Activated CD4-positive, alpha-beta T cell treated with anti-CD3 and anti-CD28 coated beads, Interleukin-2, amount 10 ng/mL, durations not matched to agents 24 days and 14 days (primary cell): ENCODE results near the gene TNFRSF1A. TPM values are rescaled to one million over a fixed set of nuclear protein-coding genes. Genes with fewer than 3 reads are reported as not detected.

Source experiments
- DNase-seq: peaks from one replicate; pipeline ENCODE4 v3.0.0; 2022
- H3K27ac Mint-ChIP-seq: one replicate; pipeline ENCODE4 v1.8.0; 2022; ENCODE audit warnings: mild to moderate bottlenecking, mixed read lengths
- H3K27me3 Mint-ChIP-seq: one replicate; pipeline ENCODE4 v1.8.0; 2022; ENCODE audit warnings: mixed read lengths
- H3K36me3 Mint-ChIP-seq: one replicate; pipeline ENCODE4 v1.8.0; 2022; ENCODE audit warnings: low read depth, mild to moderate bottlenecking, mixed read lengths
- H3K4me1 Mint-ChIP-seq: one replicate; pipeline ENCODE4 v1.8.0; 2021; ENCODE audit warnings: mixed read lengths
- H3K4me3 Mint-ChIP-seq: one replicate; pipeline ENCODE4 v1.8.0; 2022; ENCODE audit warnings: mild to moderate bottlenecking, moderate library complexity, mixed read lengths
- H3K9me3 Mint-ChIP-seq: one replicate; pipeline ENCODE4 v1.8.0; 2021; ENCODE audit warnings: mixed read lengths
- intact Hi-C: fragments of 100-400 bp; cut with micrococcal nuclease; formaldehyde crosslinking; loops from one replicate; pipeline ENCODE4 v1.15.1; 2023
- total RNA-seq: library from RNA; stranded (reverse); gene quantifications from 2 replicates; pipeline ENCODE4 v1.2.3, GENCODE V29; 2022

TNFRSF1A gene
- total RNA-seq, 1 donor from 2014 or later: 52.7 TPM

GRCh38 chr12:6378709-6379472 is 37.0 kb upstream of the TNFRSF1A start:
- Mint-ChIP-seq H3K4me1 (peaks cover 19% of the 10 kb centered on the region), H3K27me3 (peaks cover 28% of the 10 kb centered on the region), H3K27ac (no peak overlapping the region), H3K9me3 (no peaks in the 10 kb centered on the region), H3K4me3 (no peak overlapping the region), H3K36me3 (no peaks in the 10 kb centered on the region)
- intact Hi-C loops: no loop called here
- DNase-seq: no peak

- intact Hi-C loops: no loop called here
- H3K27me3 Mint-ChIP-seq: peaks cover 23% of the 10 kb centered on the region
- H3K36me3 Mint-ChIP-seq: no peaks in the 10 kb centered on the region
- H3K4me1 Mint-ChIP-seq: peaks cover 23% of the 10 kb centered on the region
- H3K4me3 Mint-ChIP-seq: no peak overlapping the region
- no peak overlapping the region for H3K27ac Mint-ChIP-seq
- H3K9me3 Mint-ChIP-seq: no peaks in the 10 kb centered on the region
- no peak for DNase-seq
Measured at GRCh38 chr12:6377667-6377994, 35.8 kb upstream of the TNFRSF1A start.

- no peaks in the 10 kb centered on the region for H3K9me3 Mint-ChIP-seq
- DNase-seq: peak; percentile 68
- intact Hi-C loops: no loop called here
- H3K27me3 Mint-ChIP-seq: peaks cover 20% of the 10 kb centered on the region
- H3K4me3 Mint-ChIP-seq: peak overlapping the region; percentile 16
- no peaks in the 10 kb centered on the region for H3K36me3 Mint-ChIP-seq
- H3K27ac Mint-ChIP-seq: no peak overlapping the region
- peaks cover 29% of the 10 kb centered on the region for H3K4me1 Mint-ChIP-seq
Measured at GRCh38 chr12:6376870-6377666, 35.2 kb upstream of the TNFRSF1A start.

- H3K4me3 Mint-ChIP-seq: peak overlapping the region; percentile 16
- intact Hi-C loops: no loop called here
Measured at GRCh38 chr12:6376079-6376869, 34.4 kb upstream of the TNFRSF1A start.

GRCh38 chr12:6375269-6376078 is 33.6 kb upstream of the TNFRSF1A start, which contains the start of gene SCNN1A:
TSS of gene SCNN1A (minus strand) at chr12:6375563. CDS start at chr12:6374783, 780 bp downstream.
- Mint-ChIP-seq H3K4me3 (peak within 1 kb of the TSS; percentile 16), H3K9me3 (no peaks in the 10 kb centered on the region), H3K4me1 (peaks cover 32% of the 10 kb centered on the region), H3K36me3 (no peaks in the 10 kb centered on the region), H3K27me3 (peaks cover 7% of the 10 kb centered on the region), H3K27ac (peak within 1 kb of the TSS; percentile 68)
- intact Hi-C loops: no loop called here
- DNase-seq: no peak

More at GRCh38 chr12:6376079-6376869, 34.4 kb upstream of the TNFRSF1A start:
- Mint-ChIP-seq H3K27ac (peak overlapping the region; percentile 60), H3K36me3 (no peaks in the 10 kb centered on the region), H3K27me3 (peaks cover 12% of the 10 kb centered on the region), H3K9me3 (no peaks in the 10 kb centered on the region), H3K4me1 (peaks cover 29% of the 10 kb centered on the region)
- no peak for DNase-seq

- no peak for DNase-seq
- no peak overlapping the region for H3K4me3 Mint-ChIP-seq
- peaks cover 32% of the 10 kb centered on the region for H3K4me1 Mint-ChIP-seq
- H3K27ac Mint-ChIP-seq: peak overlapping the region; percentile 31
- intact Hi-C loops: no loop called here
- H3K9me3 Mint-ChIP-seq: no peaks in the 10 kb centered on the region
- H3K36me3 Mint-ChIP-seq: no peaks in the 10 kb centered on the region
- H3K27me3 Mint-ChIP-seq: peaks cover 5% of the 10 kb centered on the region
Measured at GRCh38 chr12:6374786-6375160, 32.9 kb upstream of the TNFRSF1A start.

- Mint-ChIP-seq H3K9me3 (no peaks in the 10 kb centered on the region), H3K36me3 (no peaks in the 10 kb centered on the region), H3K4me1 (peaks cover 33% of the 10 kb centered on the region), H3K27ac (no peak overlapping the region), H3K4me3 (no peak overlapping the region), H3K27me3 (peaks cover 2% of the 10 kb centered on the region)
- no peak for DNase-seq
- intact Hi-C loops: no loop called here
Measured at GRCh38 chr12:6374028-6374785, 32.3 kb upstream of the TNFRSF1A start.

- intact Hi-C loops: no loop called here
- H3K27me3 Mint-ChIP-seq: peaks cover 2% of the 10 kb centered on the region
- H3K36me3 Mint-ChIP-seq: no peaks in the 10 kb centered on the region
- H3K4me3 Mint-ChIP-seq: no peak overlapping the region
- H3K27ac Mint-ChIP-seq: peak overlapping the region; percentile 79
- peaks cover 41% of the 10 kb centered on the region for H3K4me1 Mint-ChIP-seq
- no peaks in the 10 kb centered on the region for H3K9me3 Mint-ChIP-seq
- DNase-seq: no peak
Measured at GRCh38 chr12:6373022-6373787, 31.3 kb upstream of the TNFRSF1A start.

GRCh38 chr12:6372403-6373003 is 30.6 kb upstream of the TNFRSF1A start:
- H3K4me1 Mint-ChIP-seq: peaks cover 44% of the 10 kb centered on the region
- H3K9me3 Mint-ChIP-seq: no peaks in the 10 kb centered on the region
- H3K27ac Mint-ChIP-seq: peak overlapping the region; percentile 79
- no peaks in the 10 kb centered on the region for H3K36me3 Mint-ChIP-seq
- H3K27me3 Mint-ChIP-seq: peaks cover 2% of the 10 kb centered on the region
- intact Hi-C loops: no loop called here
- H3K4me3 Mint-ChIP-seq: no peak overlapping the region
- no peak for DNase-seq

GRCh38 chr12:6370994-6371754 is 29.3 kb upstream of the TNFRSF1A start:
- H3K27me3 Mint-ChIP-seq: peaks cover 2% of the 10 kb centered on the region
- no peaks in the 10 kb centered on the region for H3K36me3 Mint-ChIP-seq
- no peak overlapping the region for H3K27ac Mint-ChIP-seq
- no peaks in the 10 kb centered on the region for H3K9me3 Mint-ChIP-seq
- peaks cover 38% of the 10 kb centered on the region for H3K4me1 Mint-ChIP-seq
- no peak for DNase-seq
- intact Hi-C loops: no loop called here
- H3K4me3 Mint-ChIP-seq: no peak overlapping the region

GRCh38 chr12:6370576-6370935 is 28.7 kb upstream of the TNFRSF1A start:
- Mint-ChIP-seq H3K27ac (no peak overlapping the region), H3K36me3 (no peaks in the 10 kb centered on the region), H3K4me3 (no peak overlapping the region), H3K9me3 (no peaks in the 10 kb centered on the region), H3K4me1 (peaks cover 31% of the 10 kb centered on the region), H3K27me3 (peaks cover under 1% of the 10 kb centered on the region)
- no peak for DNase-seq
- intact Hi-C loops: no loop called here
